Caco-2 (cell line): ENCODE results near the gene LPCAT1. TPM values are rescaled to one million over a fixed set of nuclear protein-coding genes. Genes with fewer than 3 reads are reported as not detected.

ENCODE experiments used
- BruUV-seq: library from RNA; stranded (reverse); fragments of 400-500 nt; replicated peaks from 2 replicates; lab custom pipeline; 2021; lab: Mats Ljungman, UMichigan
- CTCF ChIA-PET: fragments of 300-600 bp; sonication (Branson Sonifier 250); formaldehyde crosslinking; loops from one replicate; lab custom pipeline; 2022; ENCODE audit warnings: antibody characterized with exemption; lab: Charles Lee
- POLR2A ChIA-PET: fragments of 300-600 bp; sonication (Branson Sonifier 250); formaldehyde crosslinking; loops from one replicate; lab custom pipeline; 2022; ENCODE audit warnings: antibody characterized with exemption; lab: Charles Lee
- DNase-seq, 2 experiments: peaks; one replicate each; pipeline versions ENCODE4 v3.0.0 to v3.0.0-alpha.2; 2020 to 2022
- H3K27me3 ChIP-seq: replicated peaks from 2 replicates; pipeline ENCODE4 v1.6.0; 2011; ENCODE audit warnings: low read length; ENCODE audit not compliant: control insufficient read depth, insufficient read depth
- H3K36me3 ChIP-seq: 2 replicates; pipeline ENCODE4 v1.5.1; 2011; ENCODE audit warnings: low read length; ENCODE audit not compliant: control insufficient read depth, insufficient read depth
- H3K4me1 ChIP-seq: fragments of 250-450 bp; sonication (Bioruptor Pico); 2 replicates; pipeline ENCODE4 v1.5.1; 2020; ENCODE audit warnings: mild to moderate bottlenecking
- H3K4me3 ChIP-seq: 2 replicates; pipeline ENCODE4 v1.5.1; 2011; ENCODE audit warnings: low read depth, mild to moderate bottlenecking, control low read depth, low read length
- H3K9me3 ChIP-seq: fragments of 250-450 bp; sonication (Bioruptor Pico); 2 replicates; pipeline ENCODE4 v1.5.1; 2020; ENCODE audit warnings: mild to moderate bottlenecking, moderate library complexity
- H3K27ac Mint-ChIP-seq: one replicate; pipeline ENCODE4 v1.8.0; 2022; ENCODE audit warnings: mixed read lengths; ENCODE audit not compliant: unreplicated experiment
- H3K27me3 Mint-ChIP-seq: one replicate; pipeline ENCODE4 v1.8.0; 2022; ENCODE audit warnings: mixed read lengths; ENCODE audit not compliant: insufficient read depth, unreplicated experiment
- H3K36me3 Mint-ChIP-seq: one replicate; pipeline ENCODE4 v1.8.0; 2022; ENCODE audit warnings: mild to moderate bottlenecking, mixed read lengths; ENCODE audit not compliant: insufficient read depth, unreplicated experiment
- H3K4me1 Mint-ChIP-seq: one replicate; pipeline ENCODE4 v1.8.0; 2022; ENCODE audit warnings: low read depth, mixed read lengths; ENCODE audit not compliant: unreplicated experiment
- H3K4me3 Mint-ChIP-seq: one replicate; pipeline ENCODE4 v1.8.0; 2022; ENCODE audit warnings: mild to moderate bottlenecking, moderate library complexity, mixed read lengths; ENCODE audit not compliant: unreplicated experiment
- H3K9me3 Mint-ChIP-seq: one replicate; pipeline ENCODE4 v1.8.0; 2022; ENCODE audit warnings: mixed read lengths; ENCODE audit not compliant: unreplicated experiment
- intact Hi-C: fragments of 100-400 bp; cut with micrococcal nuclease; formaldehyde crosslinking; loops from one replicate; pipeline ENCODE4 v1.10.0; 2022; ENCODE audit not compliant: unreplicated experiment
- total RNA-seq: library from RNA; stranded (reverse); gene quantifications from 2 replicates; pipeline ENCODE4 v1.2.3, GENCODE V29; 2022
- TF ChIP-seq, protein P1 (sequence below), 2 experiments: fragments of 200-600 bp in 1 of 2; IDR thresholded peaks; 1 replicate in 1 of 2; 2 replicates in 1 of 2; pipeline versions ENCODE4 v1.5.1 to v1.8.0; 2011 to 2022; ENCODE audit warnings: antibody characterized with exemption in 1 of 2, control low read depth in 1 of 2, inconsistent platforms in 1 of 2, low read depth in 1 of 2, low read length in 1 of 2, mild to moderate bottlenecking in 1 of 2, moderate library complexity in 1 of 2; ENCODE audit not compliant: insufficient read depth in 1 of 2, severe bottlenecking in 1 of 2, unreplicated experiment in 1 of 2

LPCAT1 gene
- total RNA-seq, 1 experiment from 2014 or later: 52.8 TPM

GRCh38 chr5:1514027-1514818 is 9.5 kb downstream of the LPCAT1 start:
- peak overlapping the region; percentile 65 for H3K4me3 Mint-ChIP-seq
- H3K27me3 Mint-ChIP-seq: no peaks in the 10 kb centered on the region
- no peaks in the 10 kb centered on the region for H3K9me3 Mint-ChIP-seq
- ChIA-PET POLR2A (no interaction called here), CTCF (interaction anchor here (0.8 kb wide), 1 partner anchor 34 kb away, joined by 3 read pairs; no protein-coding TSS in a partner anchor)
- TF ChIP-seq, protein P1, sequence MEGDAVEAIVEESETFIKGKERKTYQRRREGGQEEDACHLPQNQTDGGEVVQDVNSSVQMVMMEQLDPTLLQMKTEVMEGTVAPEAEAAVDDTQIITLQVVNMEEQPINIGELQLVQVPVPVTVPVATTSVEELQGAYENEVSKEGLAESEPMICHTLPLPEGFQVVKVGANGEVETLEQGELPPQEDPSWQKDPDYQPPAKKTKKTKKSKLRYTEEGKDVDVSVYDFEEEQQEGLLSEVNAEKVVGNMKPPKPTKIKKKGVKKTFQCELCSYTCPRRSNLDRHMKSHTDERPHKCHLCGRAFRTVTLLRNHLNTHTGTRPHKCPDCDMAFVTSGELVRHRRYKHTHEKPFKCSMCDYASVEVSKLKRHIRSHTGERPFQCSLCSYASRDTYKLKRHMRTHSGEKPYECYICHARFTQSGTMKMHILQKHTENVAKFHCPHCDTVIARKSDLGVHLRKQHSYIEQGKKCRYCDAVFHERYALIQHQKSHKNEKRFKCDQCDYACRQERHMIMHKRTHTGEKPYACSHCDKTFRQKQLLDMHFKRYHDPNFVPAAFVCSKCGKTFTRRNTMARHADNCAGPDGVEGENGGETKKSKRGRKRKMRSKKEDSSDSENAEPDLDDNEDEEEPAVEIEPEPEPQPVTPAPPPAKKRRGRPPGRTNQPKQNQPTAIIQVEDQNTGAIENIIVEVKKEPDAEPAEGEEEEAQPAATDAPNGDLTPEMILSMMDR (IDR thresholded peaks at IDR 0.05; ENCODE audit: insufficient read depth in 1 of 2, low read depth in 1 of 2, low read length in 1 of 2, severe bottlenecking in 1 of 2, unreplicated experiment in 1 of 2): no peak
- Histone ChIP-seq H3K4me1 (peaks cover 31% of the 10 kb centered on the region), H3K27me3 (no peaks in the 10 kb centered on the region), H3K36me3 (no peaks in the 10 kb centered on the region; the same call in 1 of the 2 replicates), H3K4me3 (no peak overlapping the region), H3K9me3 (no peaks in the 10 kb centered on the region)
- H3K4me1 Mint-ChIP-seq: peaks cover 13% of the 10 kb centered on the region
- peak overlapping the region; percentile 79 for H3K27ac Mint-ChIP-seq
- peak; percentile 44 to 66 for DNase-seq
- peaks cover 50% of the 10 kb centered on the region for H3K36me3 Mint-ChIP-seq
- intact Hi-C loops: loop anchor here (5.0 to 10.0 kb wide), 2 partner anchors 91 to 128 kb away; no protein-coding TSS in a partner anchor
- BruUV-seq: TSS peak; percentile 31

GRCh38 chr5:1513326-1514026 is 10.3 kb downstream of the LPCAT1 start:
- Mint-ChIP-seq H3K27ac (peak overlapping the region; percentile 45), H3K9me3 (no peaks in the 10 kb centered on the region), H3K4me1 (peaks cover 13% of the 10 kb centered on the region), H3K4me3 (no peak overlapping the region), H3K27me3 (no peaks in the 10 kb centered on the region), H3K36me3 (peaks cover 43% of the 10 kb centered on the region)
- H3K9me3 ChIP-seq: no peaks in the 10 kb centered on the region
- H3K4me3 ChIP-seq: no peak overlapping the region
- no peak for DNase-seq
- H3K36me3 ChIP-seq: no peaks in the 10 kb centered on the region; the same call in 1 of the 2 replicates
- ChIA-PET CTCF (interaction anchor here (0.8 kb wide), 1 partner anchor 34 kb away, joined by 3 read pairs; no protein-coding TSS in a partner anchor), POLR2A (no interaction called here)
- H3K27me3 ChIP-seq: no peaks in the 10 kb centered on the region
- TF ChIP-seq, protein P1 (IDR thresholded peaks at IDR 0.05; ENCODE audit: insufficient read depth in 1 of 2, low read depth in 1 of 2, low read length in 1 of 2, severe bottlenecking in 1 of 2, unreplicated experiment in 1 of 2): no peak
- intact Hi-C loops: loop anchor here (5.0 to 10.0 kb wide), 2 partner anchors 91 to 129 kb away; no protein-coding TSS in a partner anchor
- peaks cover 31% of the 10 kb centered on the region for H3K4me1 ChIP-seq
- BruUV-seq: no TSS peak
